GM13976 (cell line): ENCODE measurements around the gene CRYBA1.
"Not testable (repeated sequence)": the region's sequence is repeated elsewhere in the genome, so short reads cannot be mapped to it uniquely, and the experiment has no call there.

Experiments used
- DNase-seq: peaks from one replicate; pipeline ENCODE4 v3.0.0; 2012; ENCODE audit warnings: low spot score
- in situ Hi-C: fragments of 300-500 bp; cut with MboI; formaldehyde crosslinking; loops from one replicate; pipeline ENCODE4 v1.12.0; 2022; ENCODE audit warnings: low sequenced_read_pairs, mixed read lengths, inconsistent platforms; ENCODE audit not compliant: unreplicated experiment
- TF ChIP-seq, protein P1 (sequence below): IDR thresholded peaks from 2 replicates; pipeline ENCODE4 v1.5.1; 2012; ENCODE audit warnings: borderline replicate concordance, mild to moderate bottlenecking; ENCODE audit not compliant: insufficient read depth; ENCODE audit errors: extremely low read depth, missing control alignments, control extremely low read depth

CRYBA1 gene

DNA sequence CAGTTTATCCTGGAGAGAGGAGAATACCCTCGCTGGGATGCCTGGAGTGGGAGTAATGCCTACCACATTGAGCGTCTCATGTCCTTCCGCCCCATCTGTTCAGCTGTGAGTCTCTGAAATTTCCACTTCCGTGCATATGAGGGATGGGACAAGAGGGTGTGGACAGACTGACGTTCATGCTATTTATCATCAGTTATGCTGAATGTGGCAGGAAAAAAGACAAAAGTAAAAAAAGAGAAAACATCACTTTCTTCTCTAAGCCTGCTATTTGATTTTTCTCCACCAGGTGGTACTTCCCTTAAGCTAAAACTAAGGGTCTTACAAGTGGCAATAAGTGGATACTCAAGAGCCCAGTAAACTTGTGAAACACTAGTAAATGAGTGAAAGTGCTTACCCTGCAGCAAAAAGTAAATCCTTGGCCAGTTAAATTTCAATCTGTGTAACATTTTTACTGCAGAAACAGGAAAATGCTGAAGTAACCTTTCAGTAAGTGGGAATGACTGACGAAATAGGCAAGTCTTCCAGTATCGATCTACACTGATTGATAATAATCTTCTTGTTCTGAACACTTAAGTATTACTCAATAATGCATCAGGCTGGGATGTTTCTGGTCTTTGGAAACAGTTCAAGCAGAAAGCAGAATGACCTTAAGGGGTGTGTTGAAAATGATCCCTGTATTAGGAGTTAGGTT, 5.6 kb downstream of the CRYBA1 start:
- in situ Hi-C loops = no loop called here
- TF ChIP-seq, protein P1, sequence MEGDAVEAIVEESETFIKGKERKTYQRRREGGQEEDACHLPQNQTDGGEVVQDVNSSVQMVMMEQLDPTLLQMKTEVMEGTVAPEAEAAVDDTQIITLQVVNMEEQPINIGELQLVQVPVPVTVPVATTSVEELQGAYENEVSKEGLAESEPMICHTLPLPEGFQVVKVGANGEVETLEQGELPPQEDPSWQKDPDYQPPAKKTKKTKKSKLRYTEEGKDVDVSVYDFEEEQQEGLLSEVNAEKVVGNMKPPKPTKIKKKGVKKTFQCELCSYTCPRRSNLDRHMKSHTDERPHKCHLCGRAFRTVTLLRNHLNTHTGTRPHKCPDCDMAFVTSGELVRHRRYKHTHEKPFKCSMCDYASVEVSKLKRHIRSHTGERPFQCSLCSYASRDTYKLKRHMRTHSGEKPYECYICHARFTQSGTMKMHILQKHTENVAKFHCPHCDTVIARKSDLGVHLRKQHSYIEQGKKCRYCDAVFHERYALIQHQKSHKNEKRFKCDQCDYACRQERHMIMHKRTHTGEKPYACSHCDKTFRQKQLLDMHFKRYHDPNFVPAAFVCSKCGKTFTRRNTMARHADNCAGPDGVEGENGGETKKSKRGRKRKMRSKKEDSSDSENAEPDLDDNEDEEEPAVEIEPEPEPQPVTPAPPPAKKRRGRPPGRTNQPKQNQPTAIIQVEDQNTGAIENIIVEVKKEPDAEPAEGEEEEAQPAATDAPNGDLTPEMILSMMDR = no peak
- peak; percentile 41 for DNase-seq

DNA sequence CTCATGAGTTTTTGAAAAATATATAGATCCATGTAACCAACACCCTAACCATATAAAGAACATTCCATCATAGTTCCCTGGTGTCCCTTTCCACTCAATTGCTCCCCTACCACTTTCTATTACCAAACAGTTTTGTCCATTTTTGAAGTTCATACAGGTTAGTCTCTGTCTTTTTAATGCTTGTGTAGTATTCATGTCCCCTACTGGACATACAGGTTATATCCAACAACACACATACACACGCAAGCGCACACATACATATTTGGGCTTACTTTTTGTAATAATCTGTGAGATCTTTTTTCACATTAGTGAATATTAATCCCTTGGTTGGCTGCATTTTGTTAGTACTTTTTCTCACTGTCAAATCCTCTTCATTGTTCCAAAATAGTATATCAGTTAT, 6.4 kb downstream of the CRYBA1 start:
- TF ChIP-seq, protein P1 = no peak
- DNase-seq = no peak
- in situ Hi-C loops = no loop called here

DNA sequence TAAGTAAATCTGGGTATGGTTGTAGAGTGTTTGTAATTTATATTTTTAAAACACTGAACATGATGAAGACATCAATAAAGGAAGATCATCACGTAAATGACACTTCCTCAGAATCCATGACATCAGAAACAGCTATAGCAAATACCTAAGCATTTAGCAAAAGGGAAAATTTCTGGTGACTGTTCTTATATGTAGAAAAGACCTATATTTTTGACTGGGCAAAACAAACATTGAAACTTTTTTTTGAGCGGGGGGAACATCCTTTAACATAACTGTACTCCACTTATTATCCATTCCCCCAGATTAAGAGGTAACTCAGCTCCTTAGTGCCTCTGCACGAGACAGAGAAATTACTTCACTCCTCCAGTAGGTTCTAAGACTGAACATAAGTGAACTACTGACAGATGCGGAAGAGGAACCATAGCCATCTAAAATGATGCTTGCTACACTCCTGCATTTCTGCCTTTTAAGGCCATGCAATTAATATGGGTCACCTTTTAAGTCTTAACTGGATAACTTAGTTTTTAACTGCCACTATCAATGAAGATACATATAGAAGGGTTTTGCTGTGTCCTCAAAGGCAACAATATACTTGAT, 9.4 kb downstream of the CRYBA1 start:
- TF ChIP-seq, protein P1 = no peak
- in situ Hi-C loops = no loop called here
- DNase-seq = no peak

DNA sequence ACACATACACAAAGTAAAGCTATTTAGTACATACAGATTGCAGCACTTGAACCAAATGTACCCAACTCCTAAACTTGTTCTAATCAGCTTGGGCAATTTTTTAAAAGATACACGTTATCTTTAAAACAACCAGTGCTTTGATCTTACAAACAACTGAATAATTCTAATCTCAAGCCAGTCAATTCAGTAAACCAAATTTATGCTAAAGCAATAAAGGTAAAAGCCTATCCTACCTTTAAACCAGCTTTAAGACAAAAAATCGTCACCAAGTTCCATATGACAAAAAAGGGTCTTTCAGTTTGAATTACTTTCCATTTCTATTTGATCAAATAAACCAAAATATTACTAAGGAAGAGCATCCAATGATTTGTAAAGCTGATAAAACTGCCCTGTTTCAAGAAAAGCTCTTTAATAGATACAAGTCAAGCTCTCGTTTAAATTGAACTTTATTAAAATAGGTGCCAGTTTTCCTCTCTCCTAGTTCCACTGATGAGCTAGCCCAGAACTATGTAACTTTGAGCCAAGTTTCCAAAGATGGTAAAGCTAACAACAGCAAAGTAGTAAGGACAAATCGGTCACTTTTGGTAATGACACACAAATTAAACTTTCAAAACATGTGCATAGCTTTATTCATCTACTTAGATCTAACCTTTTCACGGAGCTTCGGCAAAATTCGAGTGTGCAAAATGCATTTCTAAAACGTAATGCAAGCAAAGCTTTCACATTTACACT, 10.2 kb downstream of the CRYBA1 start:
- DNase-seq = no peak
- in situ Hi-C loops = no loop called here
- TF ChIP-seq, protein P1 = no peak

DNA sequence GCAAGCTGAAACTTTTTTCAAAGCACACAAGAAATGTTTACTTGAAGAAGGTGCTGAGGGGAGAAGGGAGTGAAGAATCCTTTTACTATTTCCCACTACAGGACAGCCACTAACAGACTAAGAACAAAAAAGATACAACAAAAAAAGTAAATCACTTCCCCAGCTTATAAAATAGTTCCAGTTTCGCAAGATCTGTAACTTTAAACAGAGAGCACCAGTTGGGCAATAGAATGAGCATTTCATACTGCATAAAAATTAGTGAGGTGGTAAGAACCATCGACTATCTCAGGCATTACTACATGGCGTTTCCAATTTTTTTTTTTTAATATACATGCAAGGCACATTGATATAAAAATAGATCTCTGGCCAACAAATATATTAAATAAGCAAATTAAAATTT, 11.1 kb downstream of the CRYBA1 start:
- in situ Hi-C loops = no loop called here
- no peak for DNase-seq
- TF ChIP-seq, protein P1 = no peak

DNA sequence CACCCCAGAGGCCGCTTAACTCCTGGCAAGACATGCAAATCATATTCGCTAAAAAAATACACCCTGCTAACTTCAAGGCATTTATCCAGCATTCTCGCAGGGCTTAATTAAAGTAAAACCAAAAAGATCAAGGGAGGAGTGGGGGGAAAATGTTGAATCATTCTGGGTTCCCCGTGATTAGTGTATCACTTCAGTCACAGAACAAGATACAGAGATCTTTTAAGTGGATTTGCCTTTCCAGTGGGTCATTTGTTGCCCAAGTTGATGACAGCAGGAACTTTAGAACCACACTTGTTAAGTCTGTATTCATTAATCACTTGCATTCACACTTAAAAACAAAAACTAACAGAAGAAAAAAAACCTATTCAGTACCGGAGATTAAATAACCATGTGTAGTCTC, 17.3 kb downstream of the CRYBA1 start:
- DNase-seq = no peak
- in situ Hi-C loops = no loop called here
- TF ChIP-seq, protein P1 = no peak

DNA sequence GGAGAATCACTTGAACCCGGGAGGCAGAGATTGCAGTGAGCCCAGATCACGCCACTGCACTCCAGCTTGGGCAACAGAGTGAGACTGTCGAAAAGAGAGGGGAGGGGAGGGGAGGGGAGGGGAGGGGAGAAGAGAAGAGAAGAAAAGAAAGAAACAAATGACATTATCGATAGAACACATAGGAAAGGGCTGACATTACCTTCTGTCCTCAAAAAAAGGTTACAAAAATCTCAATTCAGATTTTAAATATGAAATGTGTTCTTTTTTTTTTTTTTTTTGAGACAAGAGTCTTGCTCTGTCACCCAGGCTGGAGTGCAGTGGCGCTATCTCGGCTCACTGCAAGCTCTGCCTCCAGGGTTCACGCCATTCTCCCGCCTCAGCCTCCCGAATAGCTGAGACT, 25.3 kb downstream of the CRYBA1 start:
- in situ Hi-C loops, DNase-seq: not testable (repeated sequence)
